Ishikawa (cell line): ENCODE data around the gene ABCB9.

Experiments used
- CEBPB ChIP-seq: IDR thresholded peaks from 2 replicates; pipeline ENCODE4 v1.6.1; 2012
- CREB1 ChIP-seq: IDR thresholded peaks from 2 replicates; pipeline ENCODE4 v1.6.1; 2012; ENCODE audit warnings: low read depth
- EGR1 ChIP-seq: IDR thresholded peaks from 2 replicates; pipeline ENCODE4 v1.6.1; 2012
- EP300 ChIP-seq: IDR thresholded peaks from 2 replicates; pipeline ENCODE4 v1.6.1; 2012; ENCODE audit warnings: borderline replicate concordance
- FOXM1 ChIP-seq: IDR thresholded peaks from 2 replicates; pipeline ENCODE4 v1.6.1; 2012; ENCODE audit warnings: low read depth, borderline replicate concordance
- MAX ChIP-seq: IDR thresholded peaks from 2 replicates; pipeline ENCODE4 v1.6.1; 2012
- NFIC ChIP-seq: IDR thresholded peaks from 2 replicates; pipeline ENCODE4 v1.6.1; 2012
- RAD21 ChIP-seq: IDR thresholded peaks from 2 replicates; pipeline ENCODE4 v1.6.1; 2012; ENCODE audit warnings: low read depth
- REST ChIP-seq: IDR thresholded peaks from 2 replicates; pipeline ENCODE4 v1.6.1; 2012; ENCODE audit warnings: low read depth, mild to moderate bottlenecking
- TAF1 ChIP-seq: IDR thresholded peaks from 2 replicates; pipeline ENCODE4 v1.6.1; 2012; ENCODE audit warnings: low read depth, mild to moderate bottlenecking
- TCF12 ChIP-seq: IDR thresholded peaks from 2 replicates; pipeline ENCODE4 v1.6.1; 2012; ENCODE audit warnings: low read depth
- TEAD4 ChIP-seq: IDR thresholded peaks from 2 replicates; pipeline ENCODE4 v1.6.1; 2012
- USF1 ChIP-seq: IDR thresholded peaks from 2 replicates; pipeline ENCODE4 v1.6.1; 2012
- YY1 ChIP-seq: IDR thresholded peaks from 2 replicates; pipeline ENCODE4 v1.6.1; 2012; ENCODE audit warnings: low read depth
- ZBTB7A ChIP-seq: IDR thresholded peaks from 2 replicates; pipeline ENCODE4 v1.6.1; 2012; ENCODE audit warnings: low read depth

ABCB9 gene

GRCh38 chr12:123010110-123010509 is 43.8 kb upstream of the ABCB9 start:
- no peak for TF ChIP-seq EGR1
- no peak for TF ChIP-seq NFIC
- no peak for TF ChIP-seq TEAD4
- TF ChIP-seq YY1 = no peak
- TF ChIP-seq REST = no peak

DNA sequence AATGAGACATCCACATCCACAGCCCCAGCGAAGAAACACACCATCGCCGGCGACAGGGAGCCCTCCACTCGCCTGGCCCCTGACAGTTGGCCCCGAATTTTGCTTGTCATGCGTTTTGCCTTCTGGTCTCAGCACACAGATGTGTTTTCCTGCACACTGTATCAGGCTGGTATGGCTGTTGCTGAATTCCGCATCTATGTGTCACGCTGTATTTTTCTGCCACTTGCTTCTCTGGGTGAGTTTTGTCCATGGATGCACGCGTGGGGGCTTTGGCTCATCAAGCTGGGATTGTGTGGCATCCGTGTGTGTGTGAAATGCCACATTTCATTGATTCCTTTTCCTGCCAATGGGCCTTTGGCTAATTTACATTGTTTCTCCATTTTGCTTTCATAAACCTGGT is 40.7 kb upstream of the ABCB9 start:
- TF ChIP-seq EP300 = no peak
- no peak for TF ChIP-seq REST
- TF ChIP-seq TAF1 = no peak
- TF ChIP-seq USF1 = no peak
- TF ChIP-seq NFIC = no peak
- TF ChIP-seq ZBTB7A = no peak
- TF ChIP-seq MAX = no peak
- no peak for TF ChIP-seq CREB1
- no peak for TF ChIP-seq YY1
- no peak for TF ChIP-seq RAD21
- no peak for TF ChIP-seq FOXM1
- no peak for TF ChIP-seq CEBPB
- TF ChIP-seq TEAD4 = no peak
- no peak for TF ChIP-seq TCF12

- no peak for TF ChIP-seq ZBTB7A
Measured at GRCh38 chr12:123005081-123005626, 38.9 kb upstream of the ABCB9 start.

GRCh38 chr12:123004287-123004686 is 38.0 kb upstream of the ABCB9 start:
- no peak for TF ChIP-seq TEAD4
- no peak for TF ChIP-seq YY1
- TF ChIP-seq CREB1 = no peak
- no peak for TF ChIP-seq EGR1
- no peak for TF ChIP-seq TAF1
- TF ChIP-seq USF1 = no peak
- no peak for TF ChIP-seq FOXM1
- no peak for TF ChIP-seq NFIC
- TF ChIP-seq MAX = no peak
- TF ChIP-seq RAD21 = no peak
- no peak for TF ChIP-seq ZBTB7A
- TF ChIP-seq TCF12 = no peak
- TF ChIP-seq EP300 = no peak
- no peak for TF ChIP-seq CEBPB
- no peak for TF ChIP-seq REST

DNA sequence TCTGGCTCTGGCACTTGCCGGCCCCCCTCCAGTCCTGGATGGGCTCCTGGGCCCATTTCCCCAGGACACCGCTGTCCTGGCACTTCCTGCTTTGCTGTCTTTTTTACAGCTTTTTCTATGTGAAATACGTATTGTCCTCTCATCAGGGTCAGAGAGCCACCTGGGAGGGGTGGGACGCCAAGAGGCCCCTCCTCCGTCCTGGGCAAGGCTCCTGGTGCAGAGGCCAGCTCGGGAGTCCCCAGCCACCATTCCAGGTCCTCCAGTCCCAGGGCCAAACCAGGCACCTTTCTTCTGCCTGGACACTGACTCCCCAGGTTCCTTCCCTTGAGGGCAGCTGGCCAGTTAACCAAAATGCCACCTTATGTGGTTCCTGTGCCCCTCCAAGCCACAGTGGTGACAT is 37.0 kb upstream of the ABCB9 start:
- TF ChIP-seq MAX (no peak), CREB1 (no peak), FOXM1 (no peak), USF1 (no peak), EGR1 (no peak), CEBPB (no peak), ZBTB7A (no peak), YY1 (no peak), TAF1 (no peak), REST (no peak), NFIC (no peak), TEAD4 (no peak), TCF12 (no peak), EP300 (no peak), RAD21 (no peak)
